Activated T-helper 2 cell treated with anti-CD3 and anti-CD28 coated beads, Interferon-gamma antibody, Interleukin-2, Interleukin-4, amounts not matched to agents 10 μg/mL and 5 μg/mL and 100 μg/mL, durations not matched to agents 14 hours and 24 hours and 36 hours (primary cell): ENCODE data around the gene JMJD1C. TPM values are rescaled to one million over a fixed set of nuclear protein-coding genes. Genes with fewer than 3 reads are reported as not detected.
"Not testable (repeated sequence)": the region's sequence is repeated elsewhere in the genome, so short reads cannot be mapped to it uniquely, and the experiment has no call there.

Experiments used
- DNase-seq: peaks from one replicate; pipeline ENCODE4 v3.0.0; 2021; ENCODE audit warnings: low spot score
- H3K27ac Mint-ChIP-seq: one replicate; pipeline ENCODE4 v1.8.0; 2021; ENCODE audit warnings: mixed read lengths
- H3K27me3 Mint-ChIP-seq: one replicate; pipeline ENCODE4 v1.8.0; 2021; ENCODE audit warnings: low read depth, mixed read lengths
- H3K36me3 Mint-ChIP-seq: one replicate; pipeline ENCODE4 v1.8.0; 2021; ENCODE audit warnings: low read depth, mixed read lengths
- H3K4me1 Mint-ChIP-seq: one replicate; pipeline ENCODE4 v1.8.0; 2021; ENCODE audit warnings: low read depth, mixed read lengths
- H3K4me3 Mint-ChIP-seq: one replicate; pipeline ENCODE4 v1.8.0; 2021; ENCODE audit warnings: low read depth, mild to moderate bottlenecking, moderate library complexity, mixed read lengths
- H3K9me3 Mint-ChIP-seq: one replicate; pipeline ENCODE4 v1.8.0; 2021; ENCODE audit warnings: mixed read lengths
- intact Hi-C: fragments of 100-400 bp; cut with micrococcal nuclease; formaldehyde crosslinking; loops from one replicate; pipeline ENCODE4 v1.15.1; 2023
- total RNA-seq: library from RNA; stranded (reverse); gene quantifications from 2 replicates; pipeline ENCODE4 v1.2.3, GENCODE V29; 2022

The JMJD1C gene
- total RNA-seq, 1 donor from 2014 or later, result 35.2 TPM

GRCh38 chr10:63240807-63241206 is 225.0 kb downstream of the JMJD1C start:
- H3K36me3 Mint-ChIP-seq, result peaks cover 25% of the 10 kb centered on the region
- peak overlapping the region; percentile 43 for H3K4me3 Mint-ChIP-seq
- DNase-seq, result no peak
- H3K27me3 Mint-ChIP-seq, result no peaks in the 10 kb centered on the region
- H3K27ac Mint-ChIP-seq, result no peak overlapping the region
- H3K4me1 Mint-ChIP-seq, result peaks cover 62% of the 10 kb centered on the region
- intact Hi-C loops, result loop anchor here (2.0 kb wide), 1 partner anchor 18 kb away; no protein-coding TSS in a partner anchor
- H3K9me3 Mint-ChIP-seq, result peaks cover 6% of the 10 kb centered on the region

GRCh38 chr10:63238501-63238900 is 227.3 kb downstream of the JMJD1C start:
- no peaks in the 10 kb centered on the region for H3K27me3 Mint-ChIP-seq
- no peaks in the 10 kb centered on the region for H3K9me3 Mint-ChIP-seq
- no peak overlapping the region for H3K4me3 Mint-ChIP-seq
- peaks cover 13% of the 10 kb centered on the region for H3K36me3 Mint-ChIP-seq
- DNase-seq, result no peak
- H3K4me1 Mint-ChIP-seq, result peaks cover 54% of the 10 kb centered on the region
- no peak overlapping the region for H3K27ac Mint-ChIP-seq
- intact Hi-C loops, result no loop called here

GRCh38 chr10:63237396-63237795 is 228.4 kb downstream of the JMJD1C start:
- no peaks in the 10 kb centered on the region for H3K9me3 Mint-ChIP-seq
- H3K36me3 Mint-ChIP-seq, result peaks cover 13% of the 10 kb centered on the region
- H3K4me3 Mint-ChIP-seq, result no peak overlapping the region
- no peak for DNase-seq
- intact Hi-C loops, result no loop called here
- H3K27ac Mint-ChIP-seq, result peak overlapping the region; percentile 12
- H3K27me3 Mint-ChIP-seq, result no peaks in the 10 kb centered on the region
- H3K4me1 Mint-ChIP-seq, result peaks cover 56% of the 10 kb centered on the region

GRCh38 chr10:63236113-63236935 is 229.5 kb downstream of the JMJD1C start:
- peak overlapping the region; percentile 21 for H3K4me3 Mint-ChIP-seq
- DNase-seq, result no peak

GRCh38 chr10:63235136-63235535 is 230.6 kb downstream of the JMJD1C start:
- H3K27me3 Mint-ChIP-seq, DNase-seq, H3K27ac Mint-ChIP-seq, intact Hi-C loops, H3K9me3 Mint-ChIP-seq, H3K4me3 Mint-ChIP-seq: not testable (repeated sequence)
- Mint-ChIP-seq H3K4me1 (peaks cover 40% of the 10 kb centered on the region), H3K36me3 (peaks cover 19% of the 10 kb centered on the region)

More at GRCh38 chr10:63236113-63236935, 229.5 kb downstream of the JMJD1C start:
- H3K4me1 Mint-ChIP-seq, result peaks cover 47% of the 10 kb centered on the region
- no peaks in the 10 kb centered on the region for H3K9me3 Mint-ChIP-seq
- H3K27me3 Mint-ChIP-seq, result no peaks in the 10 kb centered on the region
- H3K27ac Mint-ChIP-seq, result peak overlapping the region; percentile 46
- H3K36me3 Mint-ChIP-seq, result peaks cover 14% of the 10 kb centered on the region
- intact Hi-C loops, result loop anchor here (1.0 kb wide), 2 partner anchors 9 to 33 kb away; no protein-coding TSS in a partner anchor

GRCh38 chr10:63229161-63229560 is 236.6 kb downstream of the JMJD1C start:
- DNase-seq, result no peak
- Mint-ChIP-seq H3K4me3 (no peak overlapping the region), H3K27me3 (no peaks in the 10 kb centered on the region), H3K27ac (no peak overlapping the region), H3K36me3 (peaks cover 12% of the 10 kb centered on the region), H3K9me3 (no peaks in the 10 kb centered on the region), H3K4me1 (peaks cover 38% of the 10 kb centered on the region)
- intact Hi-C loops, result loop anchor here (5.0 to 10.0 kb wide), 4 partner anchors 156 to 377 kb away; partner anchors contain the start of genes JMJD1C and REEP3

- Mint-ChIP-seq H3K4me1 (peaks cover 35% of the 10 kb centered on the region), H3K27me3 (no peaks in the 10 kb centered on the region), H3K4me3 (no peak overlapping the region), H3K36me3 (peaks cover 12% of the 10 kb centered on the region), H3K27ac (no peak overlapping the region), H3K9me3 (no peaks in the 10 kb centered on the region)
- intact Hi-C loops, result loop anchor here (5.0 to 10.0 kb wide), 4 partner anchors 157 to 376 kb away; partner anchors contain the start of genes JMJD1C and REEP3
- no peak for DNase-seq
Measured at GRCh38 chr10:63228237-63228636, 237.5 kb downstream of the JMJD1C start.

GRCh38 chr10:63227207-63227895 is 238.4 kb downstream of the JMJD1C start:
- H3K36me3 Mint-ChIP-seq, result peaks cover 13% of the 10 kb centered on the region
- H3K27ac Mint-ChIP-seq, result peak overlapping the region; percentile 74
- no peaks in the 10 kb centered on the region for H3K27me3 Mint-ChIP-seq
- DNase-seq, result no peak
- H3K4me1 Mint-ChIP-seq, result peaks cover 34% of the 10 kb centered on the region
- intact Hi-C loops, result loop anchor here (1.0 to 10.0 kb wide), 7 partner anchors 9 to 479 kb away; partner anchors contain the start of genes JMJD1C and REEP3
- no peaks in the 10 kb centered on the region for H3K9me3 Mint-ChIP-seq
- H3K4me3 Mint-ChIP-seq, result peak overlapping the region; percentile 41

GRCh38 chr10:63224241-63224640 is 241.5 kb downstream of the JMJD1C start:
- intact Hi-C loops, result loop anchor here (10.0 kb wide), 1 partner anchor 161 kb away; no protein-coding TSS in a partner anchor
- no peak overlapping the region for H3K4me3 Mint-ChIP-seq
- peaks cover 23% of the 10 kb centered on the region for H3K36me3 Mint-ChIP-seq
- H3K27ac Mint-ChIP-seq, result no peak overlapping the region
- no peaks in the 10 kb centered on the region for H3K9me3 Mint-ChIP-seq
- no peak for DNase-seq
- H3K27me3 Mint-ChIP-seq, result no peaks in the 10 kb centered on the region
- H3K4me1 Mint-ChIP-seq, result peaks cover 52% of the 10 kb centered on the region

GRCh38 chr10:63221950-63222349 is 243.8 kb downstream of the JMJD1C start:
- H3K27ac Mint-ChIP-seq, result peak overlapping the region; percentile 18
- H3K27me3 Mint-ChIP-seq, result no peaks in the 10 kb centered on the region
- DNase-seq, result no peak
- H3K9me3 Mint-ChIP-seq, result no peaks in the 10 kb centered on the region
- no peak overlapping the region for H3K4me3 Mint-ChIP-seq
- intact Hi-C loops, result loop anchor here (10.0 kb wide), 1 partner anchor 163 kb away; no protein-coding TSS in a partner anchor
- H3K36me3 Mint-ChIP-seq, result peaks cover 26% of the 10 kb centered on the region
- peaks cover 53% of the 10 kb centered on the region for H3K4me1 Mint-ChIP-seq

GRCh38 chr10:63219749-63220148 is 246.0 kb downstream of the JMJD1C start:
- Mint-ChIP-seq H3K27ac (no peak overlapping the region), H3K4me1 (peaks cover 40% of the 10 kb centered on the region), H3K27me3 (no peaks in the 10 kb centered on the region), H3K4me3 (no peak overlapping the region), H3K36me3 (peaks cover 31% of the 10 kb centered on the region), H3K9me3 (no peaks in the 10 kb centered on the region)
- DNase-seq, result no peak
- intact Hi-C loops, result loop anchor here (5.0 to 10.0 kb wide), 3 partner anchors 135 to 353 kb away; no protein-coding TSS in a partner anchor

GRCh38 chr10:63217120-63217605 is 248.6 kb downstream of the JMJD1C start:
- DNase-seq, result no peak
- Mint-ChIP-seq H3K36me3 (peaks cover 48% of the 10 kb centered on the region), H3K4me1 (peaks cover 39% of the 10 kb centered on the region), H3K27me3 (no peaks in the 10 kb centered on the region), H3K4me3 (no peak overlapping the region), H3K9me3 (peaks cover 2% of the 10 kb centered on the region), H3K27ac (no peak overlapping the region)
- intact Hi-C loops, result loop anchor here (1.0 to 10.0 kb wide), 5 partner anchors 50 to 503 kb away; no protein-coding TSS in a partner anchor
